GM19438 (cell line): Measurements from ENCODE around the gene CLEC9A.

Experiments
- ATAC-seq: cut with Tn5 transposase; IDR thresholded peaks from one replicate; pipeline ENCODE4 v1.9.1; 2021; ENCODE audit warnings: low read depth; ENCODE audit not compliant: unreplicated experiment

The CLEC9A gene

DNA sequence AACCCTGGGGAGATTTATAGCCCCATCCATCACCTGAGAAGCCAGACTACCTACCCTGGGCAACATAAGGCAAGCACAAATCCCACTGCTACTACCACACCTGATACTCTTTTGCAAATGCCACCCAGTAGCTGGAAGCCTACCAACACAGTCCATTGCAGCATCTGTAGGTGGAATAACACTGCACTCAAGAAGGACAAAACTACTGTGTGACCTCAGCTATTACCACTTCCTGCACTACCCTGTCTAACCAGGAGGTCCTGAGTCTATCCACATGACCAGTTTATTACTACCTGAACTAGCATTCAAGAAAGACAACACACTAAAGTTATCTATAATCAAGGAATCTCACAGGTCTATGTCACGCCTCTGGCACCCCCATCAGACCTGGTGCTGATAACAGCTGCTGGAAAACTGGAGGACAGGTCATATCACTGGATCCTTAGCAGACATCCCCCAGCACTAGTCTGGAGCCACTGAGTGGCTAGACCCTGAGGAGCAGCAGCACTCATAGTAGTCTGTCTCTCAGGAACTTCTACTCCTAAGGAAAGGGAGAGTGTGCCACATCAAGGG is 71.3 kb downstream of the CLEC9A start:
- no peak for ATAC-seq

- no peak for ATAC-seq
These were observed 71.8 kb downstream of the CLEC9A start for GRCh38 chr12:10102322-10102721.

- no peak for ATAC-seq
These were observed 79.9 kb downstream of the CLEC9A start for GRCh38 chr12:10110256-10110844.

- ATAC-seq: no peak
These were observed 81.0 kb downstream of the CLEC9A start for GRCh38 chr12:10111451-10111850.

DNA sequence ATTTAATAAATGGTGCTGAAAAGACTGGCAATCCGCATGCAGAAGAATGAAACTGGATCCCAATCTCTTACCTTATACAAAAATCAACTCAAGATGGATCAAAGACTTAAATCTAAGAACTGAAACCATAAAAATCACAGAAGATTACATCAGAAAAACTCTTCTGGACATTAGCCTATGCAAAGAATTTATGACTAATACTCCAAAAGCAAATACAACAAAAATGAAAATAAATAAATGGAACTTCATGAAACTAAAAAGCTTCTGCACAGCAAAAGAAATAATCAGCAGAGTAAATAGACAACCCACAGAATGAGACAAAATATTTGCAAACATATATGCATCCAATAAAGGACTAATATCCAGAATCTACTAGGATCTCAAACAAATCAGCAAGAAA is 82.6 kb downstream of the CLEC9A start:
- no peak for ATAC-seq

DNA sequence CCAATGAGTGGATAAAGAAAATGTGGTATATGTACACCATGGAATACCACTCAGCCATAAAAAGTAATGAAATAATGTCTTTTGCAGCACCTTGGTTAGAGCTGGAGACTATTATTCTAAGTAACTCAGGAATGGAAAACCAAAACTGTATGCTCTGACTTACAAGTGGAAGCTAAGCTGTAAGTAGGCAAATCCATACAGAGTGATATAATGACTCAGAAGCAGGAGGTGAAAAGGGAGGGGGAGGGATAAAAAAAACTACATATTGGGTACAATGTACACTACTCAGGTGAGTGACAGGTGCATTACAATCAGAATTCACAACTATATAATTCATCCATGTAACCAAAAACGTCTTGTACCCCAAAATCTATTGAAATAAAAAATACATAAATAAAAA is 83.4 kb downstream of the CLEC9A start:
- ATAC-seq: no peak

DNA sequence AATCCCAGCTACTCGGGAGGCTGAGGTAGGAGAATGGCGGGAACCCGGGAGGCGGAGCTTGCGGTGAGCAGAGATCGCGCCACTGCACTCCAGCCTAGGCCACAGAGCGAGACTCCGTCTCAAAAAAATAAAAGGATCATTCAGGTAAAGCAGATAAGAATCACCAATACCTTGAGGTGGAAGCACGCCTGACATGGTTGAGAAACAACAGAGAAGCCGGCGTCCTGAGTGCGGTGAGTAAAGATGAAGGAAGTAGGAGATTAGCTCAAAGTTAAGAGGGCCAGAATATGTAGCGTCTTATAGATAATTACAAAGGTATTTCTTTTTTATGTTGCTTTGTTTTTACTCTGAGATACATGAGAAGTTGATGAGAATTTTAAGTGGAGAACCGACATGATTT is 84.8 kb downstream of the CLEC9A start:
- no peak for ATAC-seq
